OCI-LY3 (cell line): ENCODE data around the gene WWOX.

Experiments
- H2AFZ ChIP-seq: fragments of 200-600, 300-600 bp; shearing (Covaris generic); 2 replicates; pipeline ENCODE4 v1.6.0; 2014; ENCODE audit warnings: antibody characterized with exemption, low read depth, low read length
- H3K27ac ChIP-seq: fragments of 200-600, 300-600 bp; sonication (generic); 2 replicates; pipeline ENCODE4 v1.5.1; 2014; ENCODE audit warnings: mild to moderate bottlenecking, low read length, moderate library complexity, mixed read lengths
- H3K27me3 ChIP-seq: fragments of 200-600, 300-600 bp; sonication (generic); 2 replicates; pipeline ENCODE4 v1.6.1; 2014; ENCODE audit warnings: low read depth, low read length, mixed read lengths
- H3K36me3 ChIP-seq: fragments of 200-600, 300-600 bp; sonication (generic); replicated peaks from 2 replicates; pipeline ENCODE3; 2014; ENCODE audit warnings: low read depth, low read length, mixed read lengths
- H3K4me1 ChIP-seq: fragments of 300-600, 200-600 bp; sonication (generic); 2 replicates; pipeline ENCODE4 v1.6.1; 2014; ENCODE audit warnings: low read length, mixed read lengths
- H3K4me2 ChIP-seq: fragments of 200-600, 300-600 bp; sonication (generic); 2 replicates; pipeline ENCODE4 v1.6.1; 2014; ENCODE audit warnings: low read length, mixed read lengths
- H3K4me3 ChIP-seq: fragments of 300-600, 200-600 bp; sonication (generic); 2 replicates; pipeline ENCODE4 v1.5.1; 2014; ENCODE audit warnings: antibody characterized with exemption, mild to moderate bottlenecking, low read length, moderate library complexity
- H3K79me2 ChIP-seq: fragments of 300-600, 200-600 bp; shearing (Covaris generic); 2 replicates; pipeline ENCODE4 v1.6.1; 2014; ENCODE audit warnings: mild to moderate bottlenecking, low read length, mixed read lengths
- H3K9ac ChIP-seq: fragments of 300-600, 200-600 bp; shearing (Covaris generic); 2 replicates; pipeline ENCODE4 v1.6.0; 2014; ENCODE audit warnings: mild to moderate bottlenecking, low read length, moderate library complexity
- H3K9me3 ChIP-seq: fragments of 200-600, 300-600 bp; shearing (Covaris generic); 2 replicates; pipeline ENCODE4 v1.6.1; 2014; ENCODE audit warnings: low read length, mixed read lengths; ENCODE audit not compliant: insufficient read depth
- H4K20me1 ChIP-seq: fragments of 200-600, 300-600 bp; sonication (generic); 2 replicates; pipeline ENCODE4 v1.6.1; 2016; ENCODE audit warnings: low read length, mixed read lengths; ENCODE audit not compliant: insufficient read depth
- EZH2phosphoT487 ChIP-seq: fragments of 200-600 bp; shearing (Covaris generic); IDR thresholded peaks from 2 replicates; pipeline ENCODE4 v1.6.1; 2018; ENCODE audit warnings: antibody characterized with exemption, mixed run types, low read depth
- TF ChIP-seq, protein P1 (sequence below): fragments of 200-600, 300-600 bp; sonication (generic); IDR thresholded peaks from 2 replicates; pipeline ENCODE4 v1.5.1; 2014; ENCODE audit warnings: antibody characterized with exemption, low read length, low read depth

Gene WWOX

DNA sequence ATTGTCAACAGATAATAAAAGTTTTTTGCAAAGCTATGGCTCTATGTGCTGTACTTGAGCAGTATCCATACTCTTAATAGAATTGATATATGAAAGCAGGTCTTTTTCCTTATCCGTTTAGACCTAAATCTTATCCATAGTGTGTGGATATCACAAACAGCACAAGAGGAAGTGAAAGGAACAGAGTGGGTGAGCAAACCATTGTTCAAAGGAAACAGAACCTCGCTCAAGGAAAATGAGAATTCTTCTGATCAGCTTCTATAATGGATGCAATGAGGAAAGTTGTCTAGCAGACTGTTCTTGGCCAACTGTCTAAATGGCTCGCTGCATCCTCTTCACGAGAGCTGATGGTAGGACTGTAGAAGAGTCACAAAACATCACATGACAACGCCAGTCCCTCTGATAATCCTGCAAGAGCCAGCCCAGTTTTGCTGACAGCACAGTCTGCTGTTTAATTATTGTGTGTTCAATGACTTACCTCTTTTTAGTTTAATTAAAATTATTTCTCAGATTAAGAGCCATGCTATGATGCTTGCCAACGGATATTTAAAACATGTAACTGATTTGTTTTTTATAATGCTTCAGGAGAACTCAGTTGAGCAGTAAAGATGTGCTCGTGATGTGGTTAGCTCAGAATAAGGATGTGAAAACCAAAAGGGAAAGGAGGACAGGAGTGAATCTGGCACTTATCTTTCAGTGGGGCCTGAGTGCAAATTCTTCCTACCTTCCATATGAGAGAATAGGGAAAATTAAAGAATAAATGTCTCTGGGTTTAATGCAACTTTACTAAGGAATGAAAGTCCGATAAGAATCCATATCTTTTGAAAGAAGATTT is 38.5 kb downstream of the WWOX start:
- no peak overlapping the region for H3K27ac ChIP-seq
- no peak overlapping the region for H3K9ac ChIP-seq
- H3K27me3 ChIP-seq: no peaks in the 10 kb centered on the region
- H3K79me2 ChIP-seq: no peaks in the 10 kb centered on the region
- TF ChIP-seq, protein P1, sequence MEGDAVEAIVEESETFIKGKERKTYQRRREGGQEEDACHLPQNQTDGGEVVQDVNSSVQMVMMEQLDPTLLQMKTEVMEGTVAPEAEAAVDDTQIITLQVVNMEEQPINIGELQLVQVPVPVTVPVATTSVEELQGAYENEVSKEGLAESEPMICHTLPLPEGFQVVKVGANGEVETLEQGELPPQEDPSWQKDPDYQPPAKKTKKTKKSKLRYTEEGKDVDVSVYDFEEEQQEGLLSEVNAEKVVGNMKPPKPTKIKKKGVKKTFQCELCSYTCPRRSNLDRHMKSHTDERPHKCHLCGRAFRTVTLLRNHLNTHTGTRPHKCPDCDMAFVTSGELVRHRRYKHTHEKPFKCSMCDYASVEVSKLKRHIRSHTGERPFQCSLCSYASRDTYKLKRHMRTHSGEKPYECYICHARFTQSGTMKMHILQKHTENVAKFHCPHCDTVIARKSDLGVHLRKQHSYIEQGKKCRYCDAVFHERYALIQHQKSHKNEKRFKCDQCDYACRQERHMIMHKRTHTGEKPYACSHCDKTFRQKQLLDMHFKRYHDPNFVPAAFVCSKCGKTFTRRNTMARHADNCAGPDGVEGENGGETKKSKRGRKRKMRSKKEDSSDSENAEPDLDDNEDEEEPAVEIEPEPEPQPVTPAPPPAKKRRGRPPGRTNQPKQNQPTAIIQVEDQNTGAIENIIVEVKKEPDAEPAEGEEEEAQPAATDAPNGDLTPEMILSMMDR: no peak
- no peak for TF ChIP-seq EZH2phosphoT487
- no peaks in the 10 kb centered on the region for H3K36me3 ChIP-seq
- no peaks in the 10 kb centered on the region for H4K20me1 ChIP-seq
- H3K9me3 ChIP-seq: no peaks in the 10 kb centered on the region
- H3K4me2 ChIP-seq: peak overlapping the region; percentile 43; the same call in 1 of the 2 replicates
- H3K4me1 ChIP-seq: peaks cover 12% of the 10 kb centered on the region
- no peak overlapping the region for H2AFZ ChIP-seq
- no peak overlapping the region for H3K4me3 ChIP-seq

DNA sequence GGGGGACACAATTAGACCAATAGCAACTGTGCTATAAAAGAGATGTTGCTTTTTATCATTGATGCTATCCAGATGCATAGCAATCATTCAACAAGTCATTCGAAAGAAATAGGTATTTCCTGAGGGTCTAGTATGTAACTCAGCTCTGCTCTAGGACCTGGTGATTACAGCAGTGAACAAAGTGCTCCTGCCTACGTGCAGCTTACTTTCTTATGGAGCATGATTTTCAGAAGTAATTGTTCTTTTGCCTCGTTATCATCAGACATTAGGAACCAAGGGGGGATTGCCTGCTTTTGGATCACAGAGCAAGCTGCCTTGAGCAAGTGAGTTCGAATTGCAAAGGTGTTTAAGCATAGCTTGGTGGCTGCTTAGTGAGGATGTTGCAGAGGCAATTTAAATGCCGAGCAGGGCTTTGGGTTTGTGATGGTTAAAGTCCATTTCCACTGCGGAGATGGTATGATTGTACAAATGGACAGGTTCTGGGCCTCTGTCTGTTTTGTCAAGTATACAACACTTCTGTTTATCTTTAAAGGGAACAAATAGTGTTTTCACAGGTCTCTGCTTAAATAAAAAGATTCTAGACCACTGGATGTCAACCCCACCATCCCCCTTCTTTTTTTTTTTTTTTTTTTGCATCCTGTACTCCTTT is 41.5 kb downstream of the WWOX start:
- Histone ChIP-seq H3K36me3 (no peaks in the 10 kb centered on the region), H3K27ac (no peak overlapping the region), H3K9me3 (no peaks in the 10 kb centered on the region), H2AFZ (no peak overlapping the region), H3K9ac (no peak overlapping the region), H3K4me3 (no peak overlapping the region), H3K4me1 (peaks cover 12% of the 10 kb centered on the region), H3K4me2 (no peak overlapping the region), H4K20me1 (no peaks in the 10 kb centered on the region), H3K27me3 (no peaks in the 10 kb centered on the region), H3K79me2 (no peaks in the 10 kb centered on the region)
- TF ChIP-seq, protein P1: no peak
- no peak for TF ChIP-seq EZH2phosphoT487

DNA sequence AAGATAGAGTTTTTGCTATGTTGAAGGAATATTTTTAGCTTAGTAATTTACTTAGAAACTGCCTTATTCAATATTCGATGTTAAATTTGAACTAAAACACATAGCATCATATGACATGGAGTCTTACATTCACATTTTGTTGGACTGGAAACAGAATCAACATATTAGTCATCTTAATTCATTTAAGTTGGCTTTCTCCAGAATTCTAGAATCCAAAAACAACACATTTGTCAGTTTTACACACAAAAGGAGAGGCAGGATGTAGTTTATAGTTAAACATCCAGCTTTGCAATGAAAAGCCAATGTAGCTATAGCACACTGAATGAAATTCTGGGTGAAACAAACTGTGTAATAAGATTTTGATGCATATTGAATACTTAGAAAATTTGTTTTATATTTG is 43.3 kb downstream of the WWOX start:
- Histone ChIP-seq H3K4me3 (no peak overlapping the region), H2AFZ (no peak overlapping the region)
- TF ChIP-seq, protein P1: no peak
- TF ChIP-seq EZH2phosphoT487: no peak

DNA sequence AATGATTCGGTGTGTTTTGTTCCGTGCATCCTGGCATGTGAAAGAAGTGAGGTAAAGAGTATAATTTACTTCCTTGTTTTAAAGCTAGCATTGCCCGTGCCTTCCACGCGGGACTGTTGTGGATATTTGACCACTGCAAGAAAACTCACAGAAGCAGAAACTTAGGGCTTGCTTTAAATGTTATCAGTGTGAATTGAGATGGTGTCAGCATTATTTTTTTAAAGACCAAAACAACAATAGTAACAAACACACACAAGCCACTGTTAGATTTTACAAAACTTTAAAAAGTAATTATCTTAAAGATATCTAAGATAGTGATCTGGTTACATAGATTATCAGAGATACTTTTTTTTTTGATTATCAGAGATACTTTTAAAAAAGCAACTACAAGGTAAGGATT is 47.4 kb downstream of the WWOX start:
- no peaks in the 10 kb centered on the region for H3K79me2 ChIP-seq
- no peaks in the 10 kb centered on the region for H3K4me1 ChIP-seq
- no peaks in the 10 kb centered on the region for H3K36me3 ChIP-seq
- H3K27ac ChIP-seq: no peak overlapping the region
- H2AFZ ChIP-seq: no peak overlapping the region
- no peaks in the 10 kb centered on the region for H3K27me3 ChIP-seq
- H4K20me1 ChIP-seq: no peaks in the 10 kb centered on the region
- no peak overlapping the region for H3K4me3 ChIP-seq
- H3K4me2 ChIP-seq: no peak overlapping the region
- H3K9me3 ChIP-seq: no peaks in the 10 kb centered on the region
- H3K9ac ChIP-seq: no peak overlapping the region
- TF ChIP-seq, protein P1: no peak
- no peak for TF ChIP-seq EZH2phosphoT487

More for the DNA sequence above, 43.3 kb downstream of the WWOX start:
- Histone ChIP-seq H3K27me3 (no peaks in the 10 kb centered on the region), H3K9ac (no peak overlapping the region), H4K20me1 (no peaks in the 10 kb centered on the region), H3K4me2 (no peak overlapping the region), H3K27ac (no peak overlapping the region), H3K36me3 (no peaks in the 10 kb centered on the region), H3K9me3 (no peaks in the 10 kb centered on the region), H3K79me2 (no peaks in the 10 kb centered on the region), H3K4me1 (peaks cover 10% of the 10 kb centered on the region)
